Measurements from ENCODE around the gene EGFL7. TPM values are rescaled to one million over a fixed set of nuclear protein-coding genes. Genes with fewer than 3 reads are reported as not detected.

EGFL7 gene
- total RNA-seq, 1 donor from 2014 or later: 0.80 TPM

GRCh38 chr9:136714096-136714892, 51.6 kb downstream of the EGFL7 start:
- intact Hi-C loops (cut with micrococcal nuclease): no loop called here

DNA sequence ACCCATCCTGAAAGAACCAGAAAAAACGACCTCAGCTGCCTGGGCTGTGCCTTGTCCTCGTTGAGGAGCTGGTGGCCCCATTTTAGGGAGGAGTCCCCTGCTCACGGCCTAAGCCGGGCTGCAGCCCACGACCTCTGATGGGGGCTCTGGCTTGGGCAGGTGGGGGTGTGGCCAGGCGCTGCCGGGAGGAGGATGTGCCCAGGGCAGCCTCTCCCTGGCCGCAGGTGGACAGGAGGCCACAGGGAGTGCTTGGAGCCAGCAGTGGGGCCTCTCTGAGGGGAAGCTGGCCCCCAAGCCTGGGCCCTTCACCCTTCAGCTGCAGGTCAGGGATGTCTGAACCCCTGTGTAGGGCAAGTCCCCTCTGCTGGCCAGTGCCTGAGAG, 52.2 kb downstream of the EGFL7 start:
- intact Hi-C loops (cut with micrococcal nuclease): no loop called here

GRCh38 chr9:136717399-136717798, 54.7 kb downstream of the EGFL7 start:
- intact Hi-C loops (cut with micrococcal nuclease): no loop called here

DNA sequence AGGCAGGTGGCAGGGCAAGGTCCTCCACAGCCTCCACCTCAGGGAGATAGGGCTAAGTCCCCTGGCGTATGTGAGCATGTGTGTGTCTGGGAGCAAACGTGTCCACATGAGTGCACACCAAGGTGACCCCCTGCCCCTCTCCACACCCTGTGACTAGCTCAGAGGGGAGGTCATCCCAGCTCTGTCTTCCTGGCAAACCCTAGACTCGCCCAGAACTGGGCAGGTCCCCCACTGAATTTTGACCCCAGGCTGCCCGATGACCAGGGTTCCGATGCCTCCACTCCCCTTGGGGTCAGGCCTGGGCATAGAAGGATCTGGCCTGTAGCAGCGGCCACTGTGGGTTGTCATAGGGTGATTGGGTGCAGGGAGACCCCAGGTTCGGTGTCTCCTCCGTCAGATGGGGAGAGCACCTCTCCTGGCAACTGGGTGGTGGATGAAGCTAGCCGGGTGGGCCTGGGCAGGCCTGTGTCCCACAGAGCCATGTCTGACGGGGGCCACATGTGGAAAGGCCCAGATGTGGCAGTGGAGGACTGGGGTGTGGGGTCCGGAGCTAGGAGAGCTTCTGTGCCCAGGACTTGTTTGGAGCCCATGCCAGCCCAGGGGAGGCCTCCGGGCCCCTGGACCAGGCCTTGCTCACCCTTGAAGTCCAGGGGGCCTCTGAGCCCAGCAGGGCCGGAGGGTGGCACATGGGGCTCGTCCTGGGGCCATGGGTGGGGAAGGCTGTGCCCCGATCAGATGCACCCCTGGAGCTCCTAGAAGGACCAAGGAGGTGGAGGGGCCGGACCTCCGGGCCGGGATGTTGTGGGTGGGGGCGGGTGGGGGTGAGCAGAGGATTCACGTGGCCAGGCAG, 55.9 kb downstream of the EGFL7 start:
- intact Hi-C loops (cut with micrococcal nuclease): no loop called here

DNA sequence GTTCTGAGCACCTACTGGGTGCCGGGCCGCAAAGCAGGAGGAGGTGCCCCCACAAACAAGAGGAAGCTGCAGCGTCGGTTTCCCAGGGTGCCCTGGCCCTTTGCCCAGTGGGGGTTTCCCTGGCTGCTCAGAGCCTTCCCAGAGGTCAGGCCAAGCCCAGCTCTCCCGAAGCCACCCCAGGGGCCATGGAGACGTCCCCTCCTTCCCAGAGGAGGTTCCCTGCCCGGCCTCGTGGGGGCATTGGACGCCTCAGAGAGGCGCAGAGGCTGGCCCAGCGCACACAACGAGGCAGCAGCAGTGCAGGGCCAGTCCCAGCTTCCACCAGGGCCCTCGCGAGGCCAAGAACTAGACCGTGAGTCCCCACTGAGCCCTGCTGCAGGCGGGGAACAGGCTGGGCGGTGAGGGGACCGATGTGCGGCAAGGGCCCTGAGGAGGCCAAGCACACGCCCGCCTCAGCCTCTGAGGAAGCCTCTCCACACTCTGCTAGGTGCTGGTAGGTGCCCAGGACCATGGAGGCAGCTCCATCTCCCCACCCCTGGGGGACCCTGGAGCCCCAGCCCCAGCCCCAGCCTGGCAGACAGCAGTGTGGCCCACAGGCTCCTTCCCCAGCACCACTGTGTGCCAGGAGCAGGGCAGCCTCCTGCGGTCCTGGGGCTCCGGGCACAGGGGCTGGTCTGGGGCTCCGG, 56.6 kb downstream of the EGFL7 start:
- intact Hi-C loops (cut with micrococcal nuclease): no loop called here

DNA sequence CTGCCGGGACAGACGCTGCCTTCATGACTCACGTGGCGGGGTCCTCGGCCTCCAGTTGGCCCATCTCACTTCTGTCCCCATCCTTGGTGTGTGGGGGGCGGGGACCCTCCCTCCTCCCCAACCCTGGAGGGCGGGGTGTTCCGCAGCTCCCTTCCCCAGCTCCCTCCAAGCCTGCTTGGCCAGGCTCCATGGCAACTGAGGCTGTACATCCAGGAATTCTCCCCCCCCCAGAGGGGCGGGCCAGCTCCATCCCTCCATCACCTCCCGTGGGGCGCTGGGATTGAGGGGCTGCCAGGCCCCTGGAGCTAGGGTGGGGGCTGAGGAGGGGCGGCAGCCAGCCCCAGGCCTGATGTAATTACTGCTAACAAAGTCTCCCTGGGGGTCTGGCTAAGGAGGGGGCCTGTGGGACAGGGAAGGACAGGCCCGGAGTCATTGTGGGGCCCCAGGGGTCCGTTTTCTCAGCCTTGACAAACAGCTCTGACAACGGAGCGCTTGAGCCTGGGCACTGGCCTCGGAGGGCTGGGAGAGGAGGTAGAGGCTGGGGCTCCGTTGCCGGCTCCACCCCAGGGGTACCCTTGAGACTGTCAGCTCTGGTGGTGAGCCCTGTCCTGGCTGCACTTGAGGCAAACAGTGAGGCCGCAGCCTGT, 57.7 kb downstream of the EGFL7 start:
- intact Hi-C loops (cut with micrococcal nuclease): no loop called here

DNA sequence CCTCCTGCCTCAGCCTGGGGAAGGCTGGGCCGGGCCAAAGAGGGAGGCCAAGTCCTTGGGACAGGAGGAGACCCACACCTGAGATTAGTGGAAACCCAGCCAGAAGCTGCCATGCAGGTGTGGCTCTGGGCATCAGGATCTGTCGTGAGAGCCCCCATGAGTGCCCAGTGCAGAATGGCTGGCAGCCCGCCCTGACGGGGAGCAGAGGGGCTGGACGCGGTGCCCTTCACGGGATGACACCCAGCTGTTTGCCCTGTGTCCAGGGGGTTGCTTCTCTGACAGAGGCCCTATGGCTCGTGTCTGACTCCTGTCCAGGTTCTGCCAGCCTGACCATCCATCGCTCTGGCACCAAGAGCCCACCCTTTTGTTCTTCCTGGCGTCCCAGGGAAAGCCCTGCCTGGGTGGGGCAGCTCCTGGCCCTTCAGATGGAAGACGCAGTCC, 58.2 kb downstream of the EGFL7 start:
- intact Hi-C loops (cut with micrococcal nuclease): no loop called here

- intact Hi-C loops (cut with micrococcal nuclease): no loop called here
Measured at GRCh38 chr9:136721339-136722092, 58.8 kb downstream of the EGFL7 start.

Other genes starting within 250 kb of the EGFL7 start
- gene INPP5E, start 223.1 kb upstream of the EGFL7 start, total RNA-seq: 18.5 and 19.5 TPM in 2 replicates
- 71.0 and 72.5 TPM in 2 replicates for gene SEC16A, start 179.9 kb upstream of the EGFL7 start, total RNA-seq
- gene NOTCH1, start 116.9 kb upstream of the EGFL7 start, total RNA-seq: 66.1 and 67.4 TPM in 2 replicates
- gene AGPAT2, start 24.5 kb downstream of the EGFL7 start, total RNA-seq: 33.1 and 35.4 TPM in 2 replicates
- gene DIPK1B, start 49.7 kb downstream of the EGFL7 start, total RNA-seq: 1.1 and 1.3 TPM in 2 replicates
- 0.34 TPM in 1 of 2 replicates, not detected in the other for gene LCN10, start 80.0 kb downstream of the EGFL7 start, total RNA-seq
- gene LCN6, start 85.6 kb downstream of the EGFL7 start, total RNA-seq: not detected in 2 replicates
- not detected in 2 replicates for gene LCN8, start 95.3 kb downstream of the EGFL7 start, total RNA-seq
- not detected in 2 replicates for gene LCN15, start 101.6 kb downstream of the EGFL7 start, total RNA-seq
- 34.7 and 36.9 TPM in 2 replicates for gene TMEM141, start 128.4 kb downstream of the EGFL7 start, total RNA-seq
- 0.20 and 0.55 TPM in 2 replicates for gene CCDC183, start 133.4 kb downstream of the EGFL7 start, total RNA-seq
- gene RABL6, start 145.0 kb downstream of the EGFL7 start, total RNA-seq: 115 and 116 TPM in 2 replicates
- 3.9 and 4.0 TPM in 2 replicates for gene AJM1, start 179.6 kb downstream of the EGFL7 start, total RNA-seq
- 109 and 111 TPM in 2 replicates for gene PHPT1, start 186.5 kb downstream of the EGFL7 start, total RNA-seq
- 15.4 and 18.3 TPM in 2 replicates for gene MAMDC4, start 189.4 kb downstream of the EGFL7 start, total RNA-seq
- 308 and 309 TPM in 2 replicates for gene EDF1, start 203.4 kb downstream of the EGFL7 start, total RNA-seq
- 49.0 TPM in 2 replicates for gene TRAF2, start 223.6 kb downstream of the EGFL7 start, total RNA-seq